ENCODE results near the gene CACNA1C. TPM values are rescaled to one million over a fixed set of nuclear protein-coding genes. Genes with fewer than 3 reads are reported as not detected.

Gene CACNA1C
- total RNA-seq, 2 donors from 2014 or later: 0.86 to 6.3 TPM

DNA sequence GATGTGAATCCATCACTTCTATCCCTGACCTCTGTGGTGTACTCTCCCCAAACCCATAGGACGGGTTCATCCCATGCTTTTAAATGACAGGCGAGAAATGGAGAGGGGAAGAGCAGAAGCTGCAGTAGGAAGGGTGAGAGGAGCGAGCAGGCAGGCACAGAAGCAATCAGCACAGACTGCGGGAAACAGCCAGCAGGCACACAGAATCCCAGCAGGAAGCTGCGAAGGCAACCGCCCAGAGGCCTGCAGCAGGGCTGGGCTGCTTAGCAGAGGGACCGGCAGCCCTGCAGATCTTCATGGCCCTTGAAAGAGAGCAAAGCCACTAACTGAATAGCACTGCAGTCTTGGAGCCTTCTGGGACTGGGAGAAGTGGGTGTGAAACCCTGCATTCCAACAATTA is 455.0 kb downstream of the CACNA1C start:
- Histone ChIP-seq H3K9me3 (ENCODE audit: control insufficient read depth, low read length) (no peaks in the 10 kb centered on the region), H3K9ac (ENCODE audit: extremely low read depth, low read length, poor library complexity, severe bottlenecking) (no peak overlapping the region), H3K4me3 (ENCODE audit: low read length) (no peak overlapping the region), H3K4me1 (ENCODE audit: control insufficient read depth, insufficient read depth, low read length) (no peaks in the 10 kb centered on the region), H3K27me3 (ENCODE audit: control insufficient read depth, insufficient read depth, low read length, poor library complexity, severe bottlenecking) (no peaks in the 10 kb centered on the region), H3K36me3 (ENCODE audit: control insufficient read depth, insufficient read depth, low read length) (no peaks in the 10 kb centered on the region), H3K27ac (ENCODE audit: low read depth, low read length) (no peak overlapping the region)
- 54 to 59% methylated on average over 5 to 7 of the region's 7 CpGs for WGBS, 2 experiments (ENCODE audit: insufficient coverage in 1 of 2, insufficient read length in 1 of 2)
- peaks cover 18% of the 10 kb centered on the region for H3K4me1 Mint-ChIP-seq
- peaks cover 37% of the 10 kb centered on the region for H3K27me3 Mint-ChIP-seq (ENCODE audit: insufficient read depth)
- H3K4me3 Mint-ChIP-seq: no peak overlapping the region
- no peaks in the 10 kb centered on the region for H3K9me3 Mint-ChIP-seq
- peak; percentile 85 for DNase-seq
- no peak overlapping the region for H3K27ac Mint-ChIP-seq
- no peaks in the 10 kb centered on the region for H3K36me3 Mint-ChIP-seq (ENCODE audit: low read depth)
- TF ChIP-seq, protein P1, sequence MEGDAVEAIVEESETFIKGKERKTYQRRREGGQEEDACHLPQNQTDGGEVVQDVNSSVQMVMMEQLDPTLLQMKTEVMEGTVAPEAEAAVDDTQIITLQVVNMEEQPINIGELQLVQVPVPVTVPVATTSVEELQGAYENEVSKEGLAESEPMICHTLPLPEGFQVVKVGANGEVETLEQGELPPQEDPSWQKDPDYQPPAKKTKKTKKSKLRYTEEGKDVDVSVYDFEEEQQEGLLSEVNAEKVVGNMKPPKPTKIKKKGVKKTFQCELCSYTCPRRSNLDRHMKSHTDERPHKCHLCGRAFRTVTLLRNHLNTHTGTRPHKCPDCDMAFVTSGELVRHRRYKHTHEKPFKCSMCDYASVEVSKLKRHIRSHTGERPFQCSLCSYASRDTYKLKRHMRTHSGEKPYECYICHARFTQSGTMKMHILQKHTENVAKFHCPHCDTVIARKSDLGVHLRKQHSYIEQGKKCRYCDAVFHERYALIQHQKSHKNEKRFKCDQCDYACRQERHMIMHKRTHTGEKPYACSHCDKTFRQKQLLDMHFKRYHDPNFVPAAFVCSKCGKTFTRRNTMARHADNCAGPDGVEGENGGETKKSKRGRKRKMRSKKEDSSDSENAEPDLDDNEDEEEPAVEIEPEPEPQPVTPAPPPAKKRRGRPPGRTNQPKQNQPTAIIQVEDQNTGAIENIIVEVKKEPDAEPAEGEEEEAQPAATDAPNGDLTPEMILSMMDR (conservative IDR thresholded peaks at IDR 0.05): no peak

DNA sequence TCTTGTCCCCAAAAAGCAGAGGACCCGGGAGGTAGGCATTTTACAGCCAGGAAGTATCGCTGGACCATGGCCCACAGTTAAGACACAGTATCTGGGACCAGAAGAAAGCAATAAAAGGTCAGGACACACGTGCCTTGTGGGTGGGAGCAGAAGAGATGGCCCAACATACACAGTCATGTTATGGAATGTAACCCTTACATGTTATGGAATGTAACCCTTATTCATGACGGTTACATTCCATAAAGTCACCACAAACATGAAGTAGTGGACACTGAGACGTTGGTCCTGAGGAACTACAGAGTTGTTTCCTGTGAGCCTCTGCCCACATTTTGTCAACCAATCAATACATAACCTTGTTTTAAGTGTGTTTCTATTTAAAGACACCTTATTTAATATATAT is 456.4 kb downstream of the CACNA1C start:
- WGBS, 2 experiments (ENCODE audit: insufficient coverage in 1 of 2, insufficient read length in 1 of 2): 93 to 97% methylated on average over 5 of the region's 5 CpGs
- Histone ChIP-seq H3K9me3 (ENCODE audit: control insufficient read depth, low read length) (no peaks in the 10 kb centered on the region), H3K36me3 (ENCODE audit: control insufficient read depth, insufficient read depth, low read length) (no peaks in the 10 kb centered on the region), H3K4me3 (ENCODE audit: low read length) (no peak overlapping the region), H3K27me3 (ENCODE audit: control insufficient read depth, insufficient read depth, low read length, poor library complexity, severe bottlenecking) (no peaks in the 10 kb centered on the region), H3K4me1 (ENCODE audit: control insufficient read depth, insufficient read depth, low read length) (no peaks in the 10 kb centered on the region), H3K9ac (ENCODE audit: extremely low read depth, low read length, poor library complexity, severe bottlenecking) (no peak overlapping the region), H3K27ac (ENCODE audit: low read depth, low read length) (no peak overlapping the region)
- H3K27me3 Mint-ChIP-seq (ENCODE audit: insufficient read depth): peaks cover 29% of the 10 kb centered on the region
- no peaks in the 10 kb centered on the region for H3K9me3 Mint-ChIP-seq
- H3K27ac Mint-ChIP-seq: no peak overlapping the region
- no peaks in the 10 kb centered on the region for H3K36me3 Mint-ChIP-seq (ENCODE audit: low read depth)
- H3K4me3 Mint-ChIP-seq: no peak overlapping the region
- H3K4me1 Mint-ChIP-seq: peaks cover 18% of the 10 kb centered on the region
- TF ChIP-seq, protein P1 (conservative IDR thresholded peaks at IDR 0.05): no peak
- no peak for DNase-seq

DNA sequence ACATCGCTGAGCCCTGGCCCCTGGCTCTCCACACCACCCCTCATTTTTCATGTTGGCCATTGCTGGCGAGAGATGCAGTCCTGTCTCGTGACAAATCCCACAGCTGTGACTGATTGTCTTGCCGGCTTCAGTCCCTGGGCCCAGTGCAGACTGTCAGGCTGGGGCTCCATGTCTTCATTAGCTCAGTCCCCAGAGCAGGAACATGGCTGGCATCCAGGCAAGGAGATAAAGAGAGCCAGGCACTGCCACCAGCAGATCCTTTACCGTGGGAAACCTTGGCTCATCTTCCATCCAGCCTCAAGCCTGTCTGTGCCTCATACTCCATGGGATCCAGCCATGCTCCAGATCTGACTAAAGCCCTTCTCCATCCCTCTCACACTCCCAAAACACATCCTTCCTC is 457.3 kb downstream of the CACNA1C start:
- peaks cover 20% of the 10 kb centered on the region for H3K27me3 Mint-ChIP-seq (ENCODE audit: insufficient read depth)
- no peak overlapping the region for H3K27ac Mint-ChIP-seq
- WGBS, 2 experiments (ENCODE audit: insufficient coverage in 1 of 2, insufficient read length in 1 of 2): 91 to 98% methylated on average over 5 of the region's 5 CpGs
- H3K4me1 ChIP-seq (ENCODE audit: control insufficient read depth, insufficient read depth, low read length): no peaks in the 10 kb centered on the region
- no peak overlapping the region for H3K27ac ChIP-seq (ENCODE audit: low read depth, low read length)
- H3K36me3 ChIP-seq (ENCODE audit: control insufficient read depth, insufficient read depth, low read length): no peaks in the 10 kb centered on the region
- no peak overlapping the region for H3K9ac ChIP-seq (ENCODE audit: extremely low read depth, low read length, poor library complexity, severe bottlenecking)
- TF ChIP-seq, protein P1 (conservative IDR thresholded peaks at IDR 0.05): no peak
- H3K9me3 Mint-ChIP-seq: no peaks in the 10 kb centered on the region
- no peak overlapping the region for H3K4me3 ChIP-seq (ENCODE audit: low read length)
- no peak for DNase-seq
- H3K27me3 ChIP-seq (ENCODE audit: control insufficient read depth, insufficient read depth, low read length, poor library complexity, severe bottlenecking): no peaks in the 10 kb centered on the region
- H3K36me3 Mint-ChIP-seq (ENCODE audit: low read depth): no peaks in the 10 kb centered on the region
- H3K9me3 ChIP-seq (ENCODE audit: control insufficient read depth, low read length): no peaks in the 10 kb centered on the region
- H3K4me1 Mint-ChIP-seq: peaks cover 20% of the 10 kb centered on the region
- no peak overlapping the region for H3K4me3 Mint-ChIP-seq

All from endodermal cell (in vitro differentiated cells).